ENCODE measurements around the gene SGPP2.
A peak's percentile ranks its signal among the peaks of the same experiment; 100 is the strongest.
"Not testable (repeated sequence)": the region's sequence is repeated elsewhere in the genome, so short reads cannot be mapped to it uniquely, and the experiment has no call there.

The SGPP2 gene

DNA sequence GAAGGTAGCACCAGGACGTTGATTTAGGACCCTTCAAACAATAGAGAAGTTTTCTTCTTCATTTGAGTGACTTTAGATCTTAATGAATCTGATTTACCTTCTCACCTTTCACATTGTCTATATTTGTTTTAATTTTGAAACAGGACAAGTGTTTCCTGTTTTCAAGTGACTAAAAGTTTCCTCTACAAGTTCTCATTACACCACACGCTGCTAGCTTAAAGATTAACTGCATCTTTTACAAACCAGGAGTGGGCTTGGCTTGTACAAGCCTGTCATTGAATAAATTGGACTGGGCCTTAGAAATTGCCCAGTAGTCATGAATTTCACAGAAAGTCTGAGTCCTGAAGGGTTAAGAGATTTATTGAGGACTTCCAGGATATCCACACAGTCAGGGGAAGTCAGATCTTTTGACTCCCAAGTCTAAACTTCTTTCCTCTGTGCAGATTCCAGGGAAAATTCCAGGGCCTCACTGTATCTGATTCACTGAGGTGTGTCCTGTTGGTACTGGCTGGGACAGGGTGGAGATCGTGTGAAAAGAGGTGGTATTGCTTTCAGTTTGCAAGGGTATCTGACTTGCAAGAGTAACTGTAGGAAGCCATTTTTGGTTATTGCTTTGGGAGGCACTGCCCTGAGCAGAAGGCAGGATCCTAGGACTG is 3.4 kb downstream of the SGPP2 start:
- no peak for DNase-seq (ENCODE audit: low read depth)

DNA sequence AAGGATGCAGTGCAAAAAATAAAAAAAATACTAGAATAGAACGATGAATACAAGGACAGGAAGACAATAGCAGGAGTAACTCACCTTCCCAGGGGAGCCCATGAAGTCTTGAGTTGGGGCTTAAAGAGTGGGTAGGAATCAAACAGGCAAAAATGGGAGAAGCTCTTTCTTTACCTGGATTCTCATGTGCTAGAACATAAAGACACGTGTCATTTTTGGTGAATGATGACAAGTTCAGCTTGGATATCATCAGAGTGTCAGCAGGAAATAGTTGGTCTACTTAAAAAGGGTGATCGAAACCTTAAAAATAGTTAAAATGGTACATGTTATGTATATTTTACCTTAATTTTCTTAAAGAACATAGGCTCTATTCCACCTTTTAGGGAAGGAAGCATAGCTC is 5.7 kb downstream of the SGPP2 start:
- no peak for DNase-seq (ENCODE audit: low read depth)

DNA sequence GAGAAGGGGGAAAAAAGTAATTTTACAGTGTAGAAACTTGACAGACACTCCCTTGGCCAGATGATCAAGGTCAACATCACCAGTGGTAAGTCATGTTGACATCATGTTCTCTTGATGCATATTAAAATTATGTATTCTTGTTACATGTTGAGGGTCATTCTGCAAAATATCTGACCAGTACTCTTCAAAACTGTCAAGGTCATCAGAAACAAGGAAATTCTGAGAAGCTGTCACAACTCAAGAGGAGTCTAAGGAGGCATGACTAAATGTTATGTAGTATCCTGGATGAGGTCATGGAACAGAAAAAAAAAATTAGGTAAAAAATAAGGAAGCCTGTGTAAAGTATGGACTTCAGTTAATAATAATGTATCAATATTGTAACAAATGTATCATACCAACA is 6.3 kb downstream of the SGPP2 start:
- DNase-seq (ENCODE audit: low read depth), result no peak

DNA sequence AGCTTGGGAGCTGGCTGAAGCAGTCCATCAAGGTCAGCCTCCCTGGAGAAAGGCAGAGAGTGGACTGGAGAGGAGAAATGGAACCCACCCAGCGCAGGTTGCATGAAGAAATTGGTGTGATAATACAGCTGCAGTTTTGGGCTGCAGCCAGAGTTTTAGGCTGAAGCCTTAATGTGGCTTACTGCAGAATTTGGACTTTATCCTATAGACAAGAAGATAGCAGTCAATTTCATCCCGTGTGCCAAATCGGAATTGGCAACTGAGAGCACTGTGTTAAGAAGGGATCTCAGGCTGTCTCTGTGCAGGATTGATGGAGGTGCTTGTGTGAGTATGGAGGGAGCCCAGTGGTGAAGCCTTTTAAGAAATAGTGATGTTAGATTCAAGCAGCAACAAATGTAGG is 7.5 kb downstream of the SGPP2 start:
- no peak for DNase-seq (ENCODE audit: low read depth)

DNA sequence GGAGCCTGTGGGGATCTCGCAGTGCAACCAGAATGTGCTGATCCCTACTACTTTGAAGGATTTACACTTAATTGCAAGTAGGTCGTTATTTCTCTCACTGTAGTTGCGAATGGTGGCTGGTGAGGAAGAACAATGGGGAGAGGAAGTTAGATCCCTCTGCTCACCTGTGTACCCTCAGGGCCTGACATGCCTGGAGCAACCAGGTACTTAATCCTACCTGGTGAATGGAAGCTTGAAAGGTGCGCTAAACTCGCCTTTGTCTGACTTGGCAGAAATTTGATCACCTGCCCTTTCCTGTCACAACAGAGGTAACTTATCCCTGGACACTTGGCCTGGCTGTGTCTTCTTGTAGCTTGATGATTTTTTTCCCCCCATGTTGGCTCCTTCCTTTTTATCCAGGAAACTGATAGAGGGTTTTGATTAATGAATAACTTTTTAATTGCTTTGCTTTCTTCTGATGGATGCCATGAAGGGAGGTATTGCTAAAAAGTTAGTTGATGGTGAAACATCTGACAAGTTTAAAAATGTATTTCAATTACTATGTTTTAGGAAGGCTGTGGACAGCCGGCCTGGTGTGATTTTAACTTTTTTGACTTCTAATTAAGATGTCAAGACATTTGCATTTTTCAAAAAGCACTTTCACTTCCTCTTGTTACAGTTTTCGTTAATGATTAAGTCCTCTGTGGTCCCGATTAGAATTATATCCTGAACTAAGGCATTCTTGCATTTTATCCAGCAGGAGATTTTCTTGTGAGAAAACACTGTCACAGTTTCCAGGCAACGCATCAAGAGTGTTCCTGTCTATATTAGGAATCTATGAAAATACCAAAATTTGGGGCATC is 9.2 kb downstream of the SGPP2 start:
- DNase-seq (ENCODE audit: low read depth), result no peak

DNA sequence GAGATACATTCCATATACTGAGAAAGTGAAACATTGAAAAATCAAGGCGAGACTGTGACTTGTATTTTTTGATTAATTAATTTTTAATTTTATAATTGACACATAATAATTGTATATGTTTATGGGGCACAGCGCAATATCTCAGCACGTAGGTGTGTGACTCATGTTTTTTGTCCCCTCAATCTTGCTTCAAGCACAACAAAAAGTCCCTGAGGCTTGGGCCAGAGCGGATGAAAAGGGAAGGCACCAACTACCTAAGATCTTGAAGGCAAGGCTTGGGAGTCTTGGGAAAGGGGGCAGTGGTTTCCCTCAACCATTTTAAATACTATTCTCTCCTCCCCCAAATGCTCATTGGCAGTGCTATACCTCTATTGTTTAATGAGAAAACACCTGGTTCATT is 9.9 kb downstream of the SGPP2 start:
- no peak for DNase-seq (ENCODE audit: low read depth)

DNA sequence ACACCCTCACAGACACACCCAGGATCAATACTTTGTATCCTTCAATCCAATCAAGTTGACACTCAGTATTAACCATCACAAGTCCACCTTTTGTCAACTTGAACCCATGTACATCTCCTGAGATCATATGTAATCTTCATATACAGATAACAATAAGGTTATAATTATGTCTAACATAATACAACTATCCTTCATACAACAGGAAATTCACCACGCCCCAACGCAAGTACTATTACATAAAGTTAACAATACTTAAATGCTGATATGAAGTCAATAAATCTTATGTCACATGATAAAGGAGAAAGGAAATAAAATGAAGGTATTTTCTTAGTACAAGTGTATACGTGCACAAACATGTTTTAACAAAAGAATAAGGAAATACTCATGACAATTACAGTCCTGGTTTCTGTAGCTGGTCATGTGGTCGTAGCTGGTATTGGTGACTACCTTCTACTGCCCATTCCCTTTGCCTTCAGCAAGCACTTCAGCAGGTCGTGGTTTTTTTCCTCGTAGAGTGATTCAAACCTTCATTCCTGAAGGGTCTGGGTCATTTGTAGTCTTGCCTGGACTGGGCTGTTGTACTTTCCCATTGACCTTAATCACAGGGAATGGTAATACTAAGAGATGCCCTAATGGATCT is 11.2 kb downstream of the SGPP2 start:
- not testable (repeated sequence) for DNase-seq (ENCODE audit: low read depth)

DNA sequence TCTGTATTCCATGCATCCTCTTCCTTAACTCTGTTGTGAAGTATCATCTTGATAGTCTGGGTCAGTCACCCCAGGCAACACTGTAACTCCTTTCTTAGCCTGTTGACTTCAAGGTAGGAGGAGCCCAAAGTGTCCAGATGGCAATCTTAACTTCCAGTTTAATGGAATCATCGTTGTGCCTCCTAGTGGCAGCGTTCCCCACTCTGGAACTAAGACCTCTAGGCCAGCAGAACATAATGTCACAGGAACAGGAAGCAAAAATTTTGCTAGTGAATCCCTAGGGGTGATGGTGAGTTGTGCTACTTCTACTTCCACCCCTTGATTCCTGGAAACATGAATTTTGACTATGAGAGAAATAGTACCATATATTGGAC is 11.7 kb downstream of the SGPP2 start:
- no peak for DNase-seq (ENCODE audit: low read depth)

DNA sequence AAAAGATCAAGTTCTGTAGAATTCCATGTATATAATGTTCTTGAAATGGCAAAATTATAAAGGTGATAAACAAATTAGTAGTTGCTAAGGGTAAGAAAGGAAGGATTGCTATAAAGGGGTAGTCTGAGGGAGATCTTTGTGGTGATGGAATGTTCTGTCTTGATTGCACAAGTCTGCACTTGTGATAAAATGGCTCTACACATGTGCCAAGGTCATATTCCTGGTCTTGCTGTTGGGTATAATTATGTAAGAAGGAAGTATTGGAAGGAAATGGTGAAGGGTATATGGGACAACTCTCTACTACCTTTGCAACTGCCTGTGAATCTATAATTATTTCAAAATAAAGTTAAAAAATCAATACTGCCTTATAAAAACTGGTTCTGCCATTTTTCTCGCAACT is 15.3 kb downstream of the SGPP2 start:
- no peak for DNase-seq (ENCODE audit: low read depth)

DNA sequence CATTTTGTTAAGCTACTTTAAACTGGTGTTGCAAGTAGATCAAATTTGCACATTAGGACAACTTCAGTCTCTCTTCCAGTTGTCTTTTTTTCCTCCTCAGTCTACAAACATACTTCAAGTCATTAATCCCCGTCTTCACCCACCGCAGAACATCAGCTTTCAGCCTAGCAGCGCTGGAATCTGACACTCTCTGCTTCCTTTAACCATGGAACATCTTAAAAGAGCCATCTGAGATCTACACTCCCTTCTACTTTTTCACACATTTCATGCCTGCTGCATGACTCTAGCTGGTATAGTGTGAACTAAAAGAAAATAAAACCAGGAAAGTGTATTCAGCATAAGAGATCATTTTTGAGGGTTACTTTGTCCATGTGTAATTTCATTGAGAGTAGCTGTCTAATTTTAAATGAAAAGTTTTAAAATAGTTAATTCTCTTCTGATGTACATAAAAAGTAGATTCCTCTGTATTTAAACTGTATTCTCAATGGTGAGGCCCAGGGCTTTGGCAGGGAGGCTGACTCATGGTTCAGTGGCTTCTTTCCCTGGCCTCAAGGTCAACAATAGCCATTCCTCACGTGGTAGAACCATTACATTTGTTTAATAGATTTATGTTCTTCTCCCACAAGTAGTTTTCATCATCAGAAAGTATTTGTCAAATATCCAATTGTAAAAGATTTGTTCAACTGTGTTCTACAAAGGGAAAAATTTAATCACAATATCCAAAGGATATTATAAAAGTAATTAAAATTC is 16.5 kb downstream of the SGPP2 start:
- DNase-seq (ENCODE audit: low read depth), result peak; percentile 73

DNA sequence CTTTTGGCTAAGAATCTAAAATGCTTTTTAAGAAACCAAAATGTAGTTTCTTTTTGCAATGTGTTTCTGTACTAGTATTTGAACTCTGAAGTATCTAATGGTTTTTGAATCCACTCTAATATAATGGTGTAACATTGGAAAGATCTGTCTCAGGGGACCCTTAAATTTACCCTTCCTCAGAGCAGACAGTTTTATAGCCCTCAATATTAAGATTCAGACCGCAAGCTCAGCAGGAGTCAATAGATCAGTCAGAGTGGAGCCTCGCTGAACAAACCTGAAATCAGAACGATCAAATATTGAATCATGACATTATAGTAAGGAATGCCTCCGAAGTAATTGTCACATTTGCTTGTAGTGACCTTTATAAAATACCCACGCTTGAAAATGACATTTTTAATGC is 18.3 kb downstream of the SGPP2 start:
- no peak for DNase-seq (ENCODE audit: low read depth)

DNA sequence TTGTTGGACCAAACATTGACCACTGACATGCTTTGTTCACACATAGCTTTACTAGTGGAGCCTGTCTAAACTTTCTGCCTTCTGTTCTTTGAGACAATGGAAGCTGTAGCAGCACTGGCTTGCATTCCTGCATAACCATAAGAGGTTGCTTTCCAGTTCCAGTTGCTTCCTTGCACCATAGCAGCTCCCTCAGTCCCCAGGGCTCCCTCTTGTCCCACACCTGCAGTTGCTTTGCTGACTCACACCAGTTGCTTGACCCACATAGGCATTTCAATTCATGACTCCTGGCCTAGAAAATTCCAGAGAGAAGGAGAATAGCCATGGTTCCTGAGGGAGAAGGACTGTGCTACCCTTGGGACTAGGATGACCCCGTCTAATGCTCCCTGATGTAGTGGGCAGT is 20.9 kb downstream of the SGPP2 start:
- no peak for DNase-seq (ENCODE audit: low read depth)

DNA sequence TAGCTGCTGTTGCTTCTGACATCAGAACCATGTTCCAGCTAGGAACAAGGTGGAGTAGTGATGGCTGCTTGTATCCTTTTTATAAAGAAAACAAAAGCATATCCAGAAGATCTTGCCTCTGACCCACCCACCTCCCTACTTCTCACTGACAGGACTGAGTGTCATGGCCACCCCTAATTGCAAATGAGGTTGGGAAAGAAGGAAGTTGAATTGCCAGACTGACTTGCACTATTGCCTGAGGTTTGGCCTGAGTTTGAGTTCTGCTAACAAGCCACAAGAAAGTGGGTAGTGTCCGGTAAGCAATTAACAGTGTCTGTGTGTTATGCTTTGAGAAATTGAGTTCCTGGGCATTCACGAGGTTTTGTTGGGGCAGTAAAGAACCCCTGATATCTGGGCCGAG is 22.8 kb downstream of the SGPP2 start:
- DNase-seq (ENCODE audit: low read depth), result no peak

DNA sequence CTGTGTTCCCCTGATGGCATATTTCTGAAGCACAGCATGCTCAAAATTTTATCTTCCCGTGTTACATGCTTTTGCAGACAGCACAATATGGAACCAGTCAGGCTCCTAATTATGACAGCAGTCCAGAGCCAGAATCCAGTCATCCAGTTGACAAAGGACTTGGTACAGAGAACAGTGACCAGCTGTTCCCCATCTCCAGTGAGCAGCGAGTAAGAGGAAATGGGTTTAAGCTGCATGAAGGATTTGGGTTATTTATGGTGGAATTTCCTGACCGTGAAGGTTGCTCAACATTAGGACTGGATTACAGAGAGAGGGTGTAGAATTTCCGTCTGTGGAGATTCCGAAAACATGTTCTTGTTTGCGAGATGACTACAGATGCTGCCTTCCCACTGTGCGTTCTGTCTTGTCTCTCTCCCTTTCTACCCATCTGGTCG is 24.4 kb downstream of the SGPP2 start:
- peak; percentile 87 for DNase-seq (ENCODE audit: low read depth)

DNA sequence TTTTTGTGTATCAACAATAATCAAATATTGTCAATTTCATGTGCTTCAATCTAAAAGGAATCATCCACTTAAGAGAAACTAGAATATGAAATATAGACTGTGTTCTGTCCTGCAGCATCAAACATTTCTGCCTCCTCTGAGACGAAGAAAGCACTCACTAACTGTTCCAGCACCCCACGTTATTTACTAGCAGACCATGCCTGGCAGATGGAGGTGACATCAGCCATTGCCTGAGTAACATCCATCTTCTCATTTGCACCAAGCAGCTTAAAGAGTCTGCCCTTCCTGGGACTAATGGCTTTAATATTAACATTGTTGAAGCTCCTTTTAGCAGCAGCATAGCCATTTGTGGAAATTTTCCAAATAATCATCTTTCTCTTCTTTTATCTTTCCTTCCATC is 25.7 kb downstream of the SGPP2 start:
- DNase-seq (ENCODE audit: low read depth), result no peak

DNA sequence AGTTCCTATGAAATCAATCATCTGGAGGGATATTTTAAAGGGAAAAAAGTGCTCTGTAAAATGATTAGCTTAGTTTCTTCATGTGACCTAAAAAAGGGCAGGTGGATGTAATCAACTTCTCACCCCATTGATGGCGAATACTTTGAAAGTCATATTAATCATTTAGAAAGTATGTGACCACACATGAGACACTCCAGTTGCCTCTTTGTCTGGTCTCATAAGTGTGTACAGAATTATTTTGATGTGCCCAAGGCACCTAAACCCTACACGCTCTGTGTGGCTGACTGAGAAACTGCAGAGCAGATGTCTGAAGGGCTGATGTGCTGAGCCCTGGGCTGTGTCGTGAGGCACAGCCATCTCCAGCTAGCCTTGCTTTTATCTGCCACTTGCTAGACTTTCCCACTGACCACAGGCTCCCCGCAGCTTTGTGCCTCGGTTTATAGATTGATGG is 26.9 kb downstream of the SGPP2 start:
- DNase-seq (ENCODE audit: low read depth), result no peak

DNA sequence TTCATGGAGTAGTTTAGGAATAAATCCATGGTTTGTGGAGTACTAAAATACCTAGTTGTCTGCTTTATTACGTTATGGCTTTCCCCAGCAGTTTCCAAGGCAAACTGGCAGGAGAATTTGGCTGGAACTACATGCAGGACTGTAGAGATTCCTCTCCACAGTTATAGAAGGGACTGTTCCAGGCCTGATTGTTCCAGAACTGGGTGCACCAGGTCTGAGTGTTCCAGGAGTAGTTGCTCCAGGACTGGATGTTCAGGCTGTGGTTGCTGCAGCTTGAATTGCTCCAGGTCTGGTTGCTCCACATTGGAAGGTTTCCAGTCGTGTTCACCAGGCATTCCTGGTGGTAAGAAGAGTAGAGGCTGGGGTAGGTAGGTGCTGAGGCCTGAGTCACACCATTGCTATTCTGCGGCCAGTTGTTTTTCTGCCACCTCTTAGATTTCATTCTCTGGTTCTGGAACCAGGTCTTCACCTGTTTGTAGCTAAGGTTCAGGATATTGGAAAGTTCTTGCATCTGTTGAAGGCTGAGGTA is 28.1 kb downstream of the SGPP2 start:
- no peak for DNase-seq (ENCODE audit: low read depth)

DNA sequence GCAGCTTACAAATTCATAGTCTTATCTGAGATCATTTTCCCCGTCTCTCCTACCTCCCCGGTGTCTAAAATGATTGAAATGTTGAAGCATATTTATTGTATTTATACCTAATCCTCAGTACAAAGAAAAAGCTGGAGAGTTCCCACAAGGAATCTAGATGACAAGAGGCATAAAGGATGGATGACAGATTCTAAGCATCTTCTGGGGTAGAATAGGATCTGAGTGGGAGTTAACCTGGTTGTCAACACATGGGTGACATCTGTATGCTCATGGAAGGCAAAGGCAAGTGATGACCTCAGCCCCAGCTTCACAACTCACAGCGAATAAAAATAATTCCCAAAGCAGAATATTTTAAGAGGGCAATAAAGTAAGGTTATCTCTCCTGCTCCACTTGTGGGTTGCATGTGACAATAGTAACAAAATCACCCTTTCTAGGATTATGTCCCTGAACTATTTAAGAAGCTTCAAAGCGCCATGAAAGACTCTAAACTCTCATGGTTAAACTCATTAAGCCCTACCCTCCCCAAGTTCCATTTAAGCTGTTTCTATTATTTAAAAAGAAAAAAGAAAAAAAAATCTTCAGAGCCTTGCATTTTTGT is 32.2 kb downstream of the SGPP2 start:
- no peak for DNase-seq (ENCODE audit: low read depth)

DNA sequence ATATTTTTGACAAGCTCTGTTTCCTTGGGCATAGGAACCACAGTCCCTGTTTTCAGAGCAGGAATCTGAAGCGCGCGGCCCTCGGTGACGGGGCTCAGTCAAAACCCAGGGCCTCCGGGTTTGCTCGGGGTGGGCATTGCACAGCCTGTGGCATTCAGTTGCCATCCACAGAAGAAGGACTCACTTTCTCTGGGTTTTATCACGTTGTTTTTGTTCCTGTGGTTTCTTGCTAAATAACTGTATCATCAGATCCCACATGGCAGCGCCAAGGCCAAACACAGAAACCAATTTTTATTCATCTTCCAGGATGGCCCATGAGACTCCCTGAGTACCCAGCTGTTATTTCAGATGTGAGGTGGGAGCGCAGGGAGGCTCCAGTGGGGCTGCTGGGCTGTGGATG is 35.6 kb downstream of the SGPP2 start:
- DNase-seq (ENCODE audit: low read depth), result no peak

DNA sequence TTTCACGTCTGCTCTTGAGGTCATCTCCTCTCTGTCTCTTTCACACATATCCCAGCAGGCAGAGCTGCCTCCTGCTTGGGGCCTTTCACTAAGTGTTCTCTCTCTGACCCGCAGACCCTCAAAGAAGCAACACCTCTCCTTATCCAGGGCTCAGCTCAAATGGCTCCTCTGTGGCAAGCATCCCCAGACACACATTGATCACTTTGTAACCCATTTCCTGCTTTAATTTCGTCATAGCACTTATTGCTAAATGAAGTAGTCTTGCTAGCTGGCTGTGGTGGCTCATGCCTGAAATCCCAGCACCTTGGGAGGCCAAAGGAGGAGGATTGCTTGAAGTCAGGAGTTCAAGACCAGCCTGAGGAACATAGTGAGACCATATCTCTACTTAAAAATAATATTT is 41.4 kb downstream of the SGPP2 start:
- DNase-seq (ENCODE audit: low read depth), result no peak

DNA sequence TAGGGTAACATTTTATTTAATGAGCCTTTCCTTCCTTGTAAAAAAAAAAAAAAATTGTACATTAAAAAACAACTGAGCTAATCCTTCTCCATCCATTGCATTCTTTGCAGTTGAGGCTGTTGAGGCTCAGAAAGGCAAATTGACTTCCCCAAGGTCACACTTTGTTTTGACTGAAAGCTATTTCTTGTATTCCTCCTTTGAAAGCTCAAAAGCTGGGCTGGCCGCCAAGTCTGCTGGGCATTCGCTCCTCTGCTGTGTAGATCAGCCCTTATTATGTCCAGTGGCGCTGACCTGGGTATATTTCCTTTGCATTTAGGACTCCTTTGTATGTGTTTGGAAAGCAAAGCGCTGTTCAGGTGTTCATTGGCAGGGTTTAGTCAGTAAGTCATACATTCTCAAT is 44.0 kb downstream of the SGPP2 start:
- no peak for DNase-seq (ENCODE audit: low read depth)

All from fibroblast of gingiva (primary cell).